ENCODE measurements around the gene KLHL10.
"Not testable (repeated sequence)": the region's sequence is repeated elsewhere in the genome, so short reads cannot be mapped to it uniquely, and the experiment has no call there.

KLHL10 gene

DNA sequence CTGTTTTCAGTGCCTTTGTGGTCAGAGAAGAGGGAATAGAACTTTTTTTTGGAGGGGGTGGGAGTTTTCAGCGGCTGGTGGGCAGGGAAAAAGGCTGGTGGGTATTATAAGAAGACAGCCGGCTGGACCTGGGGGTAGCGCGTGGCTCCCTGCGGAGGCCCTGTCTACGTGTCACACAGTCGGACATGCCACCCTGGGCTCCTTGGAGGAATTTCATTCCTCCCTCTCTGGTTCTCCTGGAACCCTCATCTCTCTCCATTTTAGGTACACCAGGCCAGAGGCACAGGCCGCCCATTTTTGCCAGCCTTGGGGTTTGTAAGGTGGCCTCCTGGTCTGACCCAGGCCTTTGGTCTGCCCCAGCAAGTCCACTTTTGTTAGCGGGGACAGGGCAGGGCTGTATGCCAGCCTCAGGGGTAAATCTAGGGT lies 23.9 kb upstream of the KLHL10 start:
- DNase-seq, result no peak

DNA sequence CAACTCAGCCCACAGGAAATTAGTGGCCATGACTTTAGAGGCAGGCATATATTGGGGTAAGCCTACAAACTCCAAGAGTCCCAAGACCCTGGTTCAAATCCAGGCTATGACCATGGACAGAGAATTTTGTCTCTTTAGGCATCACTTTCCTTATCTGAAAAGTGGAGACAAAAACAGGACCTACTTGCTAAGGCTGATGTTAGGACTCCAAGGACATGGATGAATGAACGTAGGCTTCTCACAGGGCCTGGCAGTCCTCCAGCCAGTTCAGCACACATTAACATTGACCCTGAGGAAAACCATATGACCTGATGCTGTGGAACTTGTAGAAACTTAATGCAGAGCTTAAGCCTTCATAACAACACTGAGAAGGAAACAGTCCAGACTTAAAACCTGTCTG lies 23.4 kb upstream of the KLHL10 start:
- peak; percentile 35 for DNase-seq

DNA sequence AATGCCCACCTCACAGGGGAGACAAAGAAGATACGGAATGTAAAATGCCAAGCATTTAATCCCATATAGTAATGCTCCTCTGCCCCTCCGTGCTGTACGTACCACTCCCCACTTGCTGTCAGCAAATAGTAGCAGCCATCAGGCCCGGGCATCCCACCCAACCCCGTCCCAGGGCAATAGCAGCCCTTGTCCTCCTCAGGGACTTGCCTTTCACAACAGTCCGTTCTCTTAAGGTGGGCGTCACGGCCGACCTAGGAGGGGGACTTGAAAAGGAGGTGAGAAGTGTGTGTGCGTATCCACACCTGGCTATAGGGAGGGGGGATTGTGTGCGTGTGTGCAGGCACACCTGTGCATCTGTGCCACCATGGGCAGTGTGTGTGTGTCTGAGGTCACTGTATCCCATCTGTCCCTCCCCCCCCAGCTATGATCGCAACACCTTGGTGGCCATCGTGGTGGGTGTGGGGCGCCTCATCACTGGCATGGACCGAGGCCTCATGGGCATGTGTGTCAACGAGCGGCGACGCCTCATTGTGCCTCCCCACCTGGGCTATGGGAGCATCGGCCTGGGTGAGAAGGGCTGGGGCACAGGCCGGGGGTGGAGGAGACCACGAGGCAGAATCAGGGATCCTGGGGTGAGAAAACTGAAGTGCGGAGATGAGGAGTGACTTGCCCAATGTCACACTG lies 20.8 kb upstream of the KLHL10 start:
- DNase-seq, result no peak

DNA sequence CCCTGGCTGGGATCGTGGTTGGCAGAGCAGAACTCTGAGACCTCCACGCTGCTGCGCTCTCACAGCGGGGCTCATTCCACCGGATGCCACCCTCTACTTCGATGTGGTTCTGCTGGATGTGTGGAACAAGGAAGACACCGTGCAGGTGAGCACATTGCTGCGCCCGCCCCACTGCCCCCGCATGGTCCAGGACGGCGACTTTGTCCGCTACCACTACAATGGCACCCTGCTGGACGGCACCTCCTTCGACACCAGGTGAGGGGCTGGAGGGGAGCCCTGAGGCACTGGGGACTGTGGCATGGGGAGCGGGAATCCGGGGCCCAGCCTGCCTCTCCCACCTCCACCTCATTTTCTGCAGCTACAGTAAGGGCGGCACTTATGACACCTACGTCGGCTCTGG lies 19.6 kb upstream of the KLHL10 start:
- DNase-seq, result no peak

DNA sequence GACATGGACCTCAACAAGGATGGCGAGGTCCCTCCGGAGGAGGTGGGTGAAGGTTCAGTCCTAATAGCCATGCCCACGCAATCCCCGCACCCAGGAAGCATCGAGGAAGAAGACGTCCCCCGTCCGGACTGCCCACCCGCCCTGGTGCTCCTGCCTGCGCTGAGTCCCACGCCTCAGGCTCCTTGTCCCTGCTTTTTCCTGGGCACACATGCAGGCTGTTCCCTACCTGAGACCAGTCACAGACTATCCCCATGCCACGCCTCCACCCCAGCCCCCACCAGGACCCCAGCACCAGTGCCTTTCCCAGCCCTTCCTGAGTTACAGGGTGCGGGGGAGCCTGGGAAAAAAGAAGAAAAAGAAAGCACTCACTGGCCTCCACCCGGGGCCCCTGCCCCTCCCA lies 15.8 kb upstream of the KLHL10 start:
- no peak for DNase-seq

DNA sequence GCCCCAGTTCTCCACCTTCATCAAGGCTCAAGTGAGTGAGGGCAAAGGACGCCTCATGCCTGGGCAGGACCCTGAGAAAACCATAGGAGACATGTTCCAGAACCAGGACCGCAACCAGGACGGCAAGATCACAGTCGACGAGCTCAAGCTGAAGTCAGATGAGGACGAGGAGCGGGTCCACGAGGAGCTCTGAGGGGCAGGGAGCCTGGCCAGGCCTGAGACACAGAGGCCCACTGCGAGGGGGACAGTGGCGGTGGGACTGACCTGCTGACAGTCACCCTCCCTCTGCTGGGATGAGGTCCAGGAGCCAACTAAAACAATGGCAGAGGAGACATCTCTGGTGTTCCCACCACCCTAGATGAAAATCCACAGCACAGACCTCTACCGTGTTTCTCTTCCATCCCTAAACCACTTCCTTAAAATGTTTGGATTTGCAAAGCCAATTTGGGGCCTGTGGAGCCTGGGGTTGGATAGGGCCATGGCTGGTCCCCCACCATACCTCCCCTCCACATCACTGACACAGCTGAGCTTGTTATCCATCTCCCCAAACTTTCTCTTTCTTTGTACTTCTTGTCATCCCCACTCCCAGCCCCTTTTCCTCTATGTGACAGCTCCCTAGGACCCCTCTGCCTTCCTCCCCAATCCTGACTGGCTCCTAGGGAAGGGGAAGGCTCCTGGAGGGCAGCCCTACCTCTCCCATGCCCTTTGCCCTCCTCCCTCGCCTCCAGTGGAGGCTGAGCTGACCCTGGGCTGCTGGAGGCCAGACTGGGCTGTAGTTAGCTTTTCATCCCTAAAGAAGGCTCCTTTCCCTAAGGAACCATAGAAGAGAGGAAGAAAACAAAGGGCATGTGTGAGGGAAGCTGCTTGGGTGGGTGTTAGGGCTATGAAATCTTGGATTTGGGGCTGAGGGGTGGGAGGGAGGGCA lies 15.1 kb upstream of the KLHL10 start:
- no peak for DNase-seq

DNA sequence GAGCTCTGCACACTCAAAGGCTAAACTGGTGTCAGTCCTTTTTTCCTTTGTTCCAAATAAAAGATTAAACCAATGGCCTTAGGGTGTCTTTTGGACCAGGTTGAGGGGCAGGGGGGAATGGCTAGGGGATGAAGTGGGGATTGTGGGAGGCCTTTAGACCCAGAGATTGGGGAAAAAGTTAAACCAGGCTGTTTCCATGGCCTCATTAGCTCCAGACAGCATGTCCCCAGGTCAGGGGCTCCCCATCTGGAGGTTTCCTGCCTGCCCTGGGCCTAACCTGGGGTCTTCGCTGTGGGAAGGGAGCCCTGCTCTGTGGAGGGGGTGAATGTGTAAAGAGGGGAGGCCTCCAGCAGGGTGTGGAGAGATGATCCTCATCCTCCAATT lies 14.5 kb upstream of the KLHL10 start:
- no peak for DNase-seq

DNA sequence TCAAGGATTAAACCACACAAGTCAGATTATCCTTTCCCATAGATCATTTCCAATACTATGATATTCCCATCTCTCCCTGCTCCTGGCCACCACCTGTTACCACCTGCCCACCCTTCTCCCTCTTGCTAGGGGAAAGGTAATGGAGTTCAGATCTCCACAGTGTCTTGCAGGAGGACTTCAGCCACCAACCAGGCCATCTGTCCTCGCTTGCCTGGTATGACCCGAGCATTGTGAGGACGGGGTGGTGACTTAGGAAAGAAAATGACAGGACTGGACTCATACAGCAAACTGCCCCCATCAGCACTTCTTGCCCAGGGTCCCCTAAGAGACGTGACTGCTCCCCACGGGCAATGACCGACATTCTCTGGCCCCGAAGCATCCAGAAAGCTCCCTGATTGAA lies 14.0 kb upstream of the KLHL10 start:
- DNase-seq, result no peak

DNA sequence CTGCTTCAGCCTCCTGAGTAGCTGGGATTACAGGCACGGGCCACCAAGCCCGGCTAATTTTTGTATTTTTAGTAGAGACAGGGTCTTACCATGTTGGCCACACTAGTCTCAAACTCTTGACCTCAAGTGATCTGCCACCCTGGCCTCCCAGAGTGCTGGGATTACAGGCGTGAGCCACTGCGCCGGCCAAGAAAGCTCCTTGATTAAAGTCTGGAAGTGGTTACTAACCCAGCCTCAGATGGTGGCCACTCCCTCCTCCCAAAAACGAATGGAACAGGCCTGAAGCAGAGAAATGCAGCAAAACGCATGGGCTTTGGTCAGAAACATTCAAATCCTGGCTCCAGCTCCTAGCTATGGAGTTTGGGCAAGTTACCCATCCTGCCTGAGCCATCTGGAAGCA lies 13.5 kb upstream of the KLHL10 start:
- no peak for DNase-seq

DNA sequence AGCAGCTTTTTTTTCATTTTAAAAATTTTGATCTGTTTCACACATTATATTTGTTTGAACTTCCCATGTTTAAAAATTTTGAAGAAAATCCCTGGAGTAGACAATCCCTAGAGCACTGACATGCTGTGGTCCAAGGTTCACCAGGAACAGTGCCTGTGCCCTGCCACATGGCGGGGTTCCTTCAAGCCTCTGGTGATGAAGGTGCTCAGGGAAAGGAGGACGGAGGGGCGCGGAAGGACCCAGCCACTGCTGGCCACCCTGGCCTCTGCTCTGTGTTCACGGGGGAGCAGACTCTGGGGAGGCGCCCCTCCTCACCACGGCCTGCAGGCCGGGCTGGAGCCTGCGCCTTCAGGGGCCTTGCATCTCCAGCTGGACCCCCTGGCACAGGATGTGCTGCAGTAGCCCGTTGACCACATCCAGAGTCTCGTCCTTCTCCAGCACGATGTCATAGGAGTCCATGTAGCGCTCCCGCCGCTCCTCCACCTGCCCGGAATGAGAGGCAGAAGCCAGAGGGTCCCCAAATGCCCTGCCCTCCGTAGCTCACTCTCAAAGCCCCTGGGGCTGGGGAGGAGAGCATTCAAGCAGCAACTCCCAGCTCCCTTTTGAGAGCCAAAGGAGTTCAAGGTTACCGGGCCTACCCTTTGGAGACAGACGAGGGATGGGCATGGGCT lies 12.3 kb upstream of the KLHL10 start:
- no peak for DNase-seq

DNA sequence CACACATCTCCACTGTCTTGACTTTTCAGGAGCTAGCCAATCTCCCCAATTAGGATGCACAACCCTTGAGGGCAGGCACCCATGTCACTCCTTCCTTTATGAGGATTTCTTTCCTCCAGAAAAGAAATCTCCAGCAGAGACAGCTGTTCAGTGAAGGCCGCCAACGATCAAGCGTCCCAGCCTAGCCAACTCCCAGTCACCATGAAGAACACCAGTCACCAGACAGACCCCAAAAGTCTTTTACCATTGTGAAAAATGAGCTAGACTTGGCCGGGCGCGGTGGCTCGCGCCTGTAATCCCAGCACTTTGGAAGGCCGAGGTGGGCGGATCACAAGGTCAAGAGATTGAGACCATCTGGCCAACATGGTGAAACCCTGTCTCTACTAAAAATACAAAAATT lies 7.7 kb upstream of the KLHL10 start:
- not testable (repeated sequence) for DNase-seq

DNA sequence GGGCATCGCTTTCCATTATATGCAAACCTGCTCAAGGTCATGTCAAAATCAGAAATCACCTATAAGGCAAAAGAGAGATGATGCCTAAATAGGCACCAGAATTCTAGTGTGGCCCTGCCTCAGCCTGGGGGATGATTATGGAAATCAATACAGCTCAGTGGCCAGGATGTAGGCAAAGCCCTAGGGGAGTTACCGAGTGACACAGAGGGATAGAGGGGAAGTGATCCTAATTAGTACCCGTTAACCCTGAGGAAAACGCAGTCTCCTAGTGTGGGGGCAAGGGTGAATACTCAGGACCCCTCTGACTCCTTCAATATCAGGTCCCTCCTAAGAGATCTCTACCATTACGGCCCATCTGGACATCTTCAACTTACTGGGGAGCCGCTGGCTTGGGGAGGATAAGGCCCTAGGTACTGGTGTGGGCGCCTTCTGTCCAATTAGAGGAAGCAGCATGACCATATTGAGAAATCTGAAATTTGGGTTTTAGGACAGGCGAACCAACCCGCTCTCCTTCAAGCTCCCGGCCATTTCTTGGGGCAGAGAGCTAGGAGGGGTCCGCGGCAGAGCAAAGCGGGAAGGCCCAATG lies 2.3 kb upstream of the KLHL10 start:
- no peak for DNase-seq

DNA sequence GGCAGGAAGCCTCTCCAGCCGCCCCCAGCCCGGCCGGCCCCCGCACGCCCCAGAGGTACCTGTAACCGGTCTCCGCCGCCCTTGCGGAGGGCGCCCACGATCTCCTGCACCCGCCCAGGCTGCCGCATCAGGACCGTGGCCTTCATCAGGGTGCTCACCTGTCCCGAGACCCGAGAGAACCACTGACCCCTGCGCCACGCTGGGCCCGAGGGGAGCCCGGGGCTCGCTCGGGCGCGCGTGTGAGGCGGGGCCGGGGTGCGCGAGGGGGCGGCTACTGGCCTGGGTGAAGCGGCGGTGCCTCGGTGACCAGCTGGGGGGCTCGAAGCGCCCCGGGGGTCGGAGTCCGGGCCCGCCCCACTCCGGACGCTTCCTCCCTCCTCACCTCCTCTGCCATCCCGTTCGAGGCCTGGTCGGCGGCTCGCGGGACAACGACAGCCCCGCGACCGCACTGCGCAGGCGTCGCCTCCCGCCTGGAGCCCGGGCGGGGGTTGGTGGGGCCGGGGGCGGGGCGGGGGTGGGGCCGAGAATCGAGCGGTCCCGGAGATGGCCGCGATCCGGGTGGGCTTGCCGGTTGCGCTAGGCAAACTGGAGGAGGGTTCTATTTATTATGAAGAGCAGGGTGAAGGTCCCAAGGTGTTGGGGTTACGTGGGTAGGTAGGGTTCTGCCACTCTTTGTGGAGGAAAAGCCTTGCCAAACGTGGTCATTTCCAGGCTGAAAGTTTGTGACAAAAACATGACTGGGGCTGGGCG lies 1.6 kb upstream of the KLHL10 start, which contains the start of gene NT5C3B:
Gene NT5C3B (minus strand): TSS at position 433 of the 750 bp plus-strand sequence. CDS start 39 bp downstream, at position 394.
- peak; percentile 47 for DNase-seq

DNA sequence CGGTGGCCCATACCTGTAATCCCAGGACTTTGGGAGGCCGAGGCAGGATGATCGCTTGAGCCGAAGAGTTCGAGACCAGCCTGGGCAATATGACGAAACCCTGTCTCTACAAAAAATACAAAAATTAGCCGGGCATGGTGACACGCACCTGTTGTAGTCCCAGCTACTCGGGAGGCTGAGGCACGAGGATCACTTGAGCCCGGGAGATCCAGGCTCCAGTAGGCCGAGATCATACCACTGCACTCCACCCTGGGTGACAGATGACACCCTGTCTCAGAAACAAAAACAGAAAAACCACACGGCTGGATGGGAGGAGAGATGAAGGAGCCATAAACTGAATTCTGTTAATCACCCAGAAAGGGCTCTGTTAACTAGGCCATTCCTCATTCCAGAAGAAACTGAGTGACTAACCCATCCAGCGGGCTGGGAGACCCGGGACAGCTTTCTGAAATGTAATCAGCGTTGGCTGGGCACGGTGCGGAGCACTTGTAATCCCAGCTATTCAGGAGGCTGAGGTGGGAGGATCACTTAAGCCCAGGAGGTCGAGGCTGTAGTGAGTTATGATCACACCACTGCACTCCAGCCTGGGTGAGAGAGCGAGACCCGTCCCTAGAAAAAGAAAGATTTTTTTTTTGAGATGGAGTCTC lies 952 bp upstream of the KLHL10 start:
- no peak for DNase-seq

DNA sequence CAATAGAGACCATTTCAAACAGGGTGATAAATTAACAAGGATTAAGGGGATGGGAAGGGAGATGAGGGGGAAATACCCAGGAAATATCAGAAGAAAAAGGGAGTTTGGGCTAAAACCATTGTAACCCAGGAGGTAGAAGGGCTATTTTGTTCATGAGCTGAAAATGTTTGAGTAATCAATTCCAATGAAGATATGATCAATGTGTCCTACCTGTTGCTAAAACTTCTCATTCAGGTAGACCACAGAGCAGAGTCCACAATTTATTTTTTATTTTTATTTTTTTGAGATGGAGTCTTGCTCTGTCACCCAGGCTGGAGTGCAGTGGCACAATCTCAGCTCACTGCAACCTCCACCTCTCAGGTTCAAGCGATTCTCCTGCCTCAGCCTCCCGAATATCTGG lies 1.8 kb downstream of the KLHL10 start:
- not testable (repeated sequence) for DNase-seq

DNA sequence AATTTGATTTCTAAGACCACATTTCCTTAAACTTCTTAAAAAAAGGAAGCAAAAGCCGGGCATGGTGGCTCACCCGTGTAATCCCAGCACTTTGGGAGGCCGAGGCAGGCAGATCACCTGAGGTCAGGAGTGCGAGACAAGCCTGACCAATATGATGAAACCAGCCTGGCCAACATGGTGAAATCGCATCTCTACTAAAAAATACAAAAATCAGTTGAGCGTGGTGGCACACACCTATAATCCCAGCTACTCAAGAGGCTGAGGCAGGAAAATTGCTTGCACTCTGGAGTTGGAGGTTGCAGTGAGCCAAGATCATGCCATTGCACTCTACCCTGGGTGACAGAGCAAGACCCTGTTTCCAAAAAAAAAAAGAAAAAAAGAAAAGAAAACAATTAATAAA lies 3.2 kb downstream of the KLHL10 start:
- not testable (repeated sequence) for DNase-seq

DNA sequence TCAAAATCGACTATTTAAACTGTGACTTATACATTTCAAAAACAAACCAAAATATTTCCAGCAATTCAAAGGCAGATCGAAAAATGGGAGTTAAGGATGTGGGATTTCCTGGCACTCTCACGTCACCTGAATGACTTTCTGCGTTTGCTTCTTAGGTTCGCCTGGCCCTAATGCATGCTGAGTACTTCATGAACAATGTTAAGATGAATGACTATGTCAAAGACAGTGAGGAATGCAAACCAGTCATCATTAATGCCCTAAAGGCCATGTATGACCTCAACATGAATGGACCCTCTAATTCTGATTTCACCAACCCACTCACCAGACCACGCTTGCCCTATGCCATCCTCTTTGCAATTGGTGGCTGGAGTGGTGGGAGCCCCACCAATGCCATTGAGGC lies 7.3 kb downstream of the KLHL10 start:
- no peak for DNase-seq

DNA sequence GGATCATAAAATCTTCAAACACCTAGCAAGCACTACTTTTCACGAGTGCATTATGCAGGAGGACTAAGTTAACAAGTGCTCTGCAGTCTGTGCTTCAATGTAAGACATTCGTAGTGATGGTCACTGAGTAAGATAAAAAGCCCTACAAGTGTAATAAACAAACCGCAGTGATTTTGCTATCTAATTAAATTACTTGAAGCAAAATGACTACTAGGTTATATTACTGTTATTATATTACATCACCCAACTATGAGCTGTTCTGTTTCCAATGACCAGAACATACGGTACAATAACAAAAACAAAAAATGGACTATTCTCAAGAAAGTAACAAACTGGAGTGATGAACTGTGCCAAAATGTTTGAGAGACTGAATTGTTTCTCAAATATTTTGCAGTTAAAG lies 11.2 kb downstream of the KLHL10 start:
- no peak for DNase-seq

DNA sequence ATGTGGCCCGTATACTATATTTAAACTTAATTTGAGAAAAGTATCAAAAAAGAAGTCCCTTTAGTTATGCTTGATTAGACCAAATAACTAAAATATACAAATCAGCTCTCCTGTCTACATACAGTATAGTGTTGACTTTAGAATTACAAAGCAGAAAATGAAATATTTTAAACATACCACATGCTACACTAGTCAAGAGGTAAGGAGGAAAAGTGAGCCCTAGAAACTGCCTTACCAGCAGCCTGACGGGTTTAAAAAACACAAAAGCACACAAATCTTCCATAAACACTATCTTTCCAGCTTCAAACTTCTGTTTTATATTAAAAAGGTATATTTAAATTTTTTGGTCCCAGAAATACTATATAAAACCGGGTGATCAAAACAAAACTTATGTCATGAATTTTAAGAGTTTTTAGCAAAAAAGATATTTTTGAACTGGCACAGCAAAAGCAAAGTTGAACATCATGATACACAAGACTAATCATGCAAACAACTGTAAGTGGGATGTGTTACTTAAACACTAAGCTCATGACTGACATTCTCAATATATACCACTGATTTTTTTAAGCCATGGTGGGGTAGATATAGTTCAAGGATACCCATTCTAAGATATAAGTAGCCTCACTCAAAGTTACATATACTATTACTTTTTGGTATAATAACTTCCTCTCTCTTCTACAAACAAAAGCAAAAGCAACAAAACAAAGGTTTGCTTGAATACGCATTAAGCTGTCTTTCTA lies 11.8 kb downstream of the KLHL10 start:
- no peak for DNase-seq

DNA sequence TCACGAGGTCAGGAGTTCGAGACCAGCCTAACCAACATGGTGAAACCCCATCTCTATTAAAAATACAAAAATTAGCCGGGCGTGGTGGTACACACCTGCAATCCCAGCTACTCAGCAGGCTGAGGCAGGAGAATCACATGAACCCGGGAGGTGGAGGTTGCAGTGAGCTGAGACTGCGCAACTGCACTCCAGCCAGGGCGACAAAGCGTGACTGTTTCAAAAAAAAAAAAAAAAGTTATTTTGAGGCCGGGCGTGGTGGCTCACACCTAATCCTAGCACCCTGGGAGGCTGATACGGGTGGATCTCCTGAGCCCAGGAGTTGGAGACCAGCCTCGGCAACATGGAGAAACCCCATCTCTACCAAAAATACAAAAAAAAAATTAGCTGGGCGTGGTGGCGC lies 13.8 kb downstream of the KLHL10 start:
- DNase-seq, result not testable (repeated sequence)

DNA sequence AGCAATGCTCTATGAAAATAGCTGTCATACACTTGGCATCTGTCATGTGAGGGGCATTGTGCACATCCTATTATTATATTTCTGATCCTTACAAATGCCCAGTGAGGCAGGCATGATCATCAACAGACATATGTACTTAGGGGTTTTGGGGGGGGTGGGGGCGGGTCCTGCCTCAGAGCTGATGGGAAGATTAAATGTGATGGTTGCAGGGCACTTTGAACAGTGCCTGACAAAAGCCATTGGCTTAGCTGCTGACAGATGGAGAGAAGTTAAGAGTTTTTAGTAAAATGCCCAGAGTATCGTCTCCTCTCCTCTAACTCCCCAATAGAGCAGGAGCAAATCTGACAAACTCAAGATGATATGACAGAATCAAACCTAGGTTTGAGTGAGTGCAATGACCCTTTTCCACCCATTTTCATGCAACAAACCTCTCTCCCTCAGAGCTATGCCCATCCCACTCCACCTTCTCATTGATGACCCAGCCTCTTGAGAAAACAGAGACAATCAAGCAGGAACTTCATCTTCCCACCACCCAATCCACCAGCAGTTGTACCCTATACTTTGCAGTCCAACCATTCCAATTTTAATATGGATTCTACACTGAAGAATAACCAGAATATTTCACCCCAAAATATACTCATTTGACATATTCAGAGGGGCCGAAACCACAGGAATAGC lies 22.8 kb downstream of the KLHL10 start:
- no peak for DNase-seq
